Hematopoietic multipotent progenitor cell treated with erythropoietin and hydrocortisone succinate and interleukin-3 and kit ligand, for 15 days (in vitro differentiated cells): ENCODE results near the gene EIF2S3.
A peak's percentile ranks its signal among the peaks of the same experiment; 100 is the strongest.
"Not testable (repeated sequence)": the region's sequence is repeated elsewhere in the genome, so short reads cannot be mapped to it uniquely, and the experiment has no call there.

Source experiments
- DNase-seq: peaks from one replicate; pipeline ENCODE4 v3.0.0-alpha.2; 2015; ENCODE audit warnings: low spot score

Gene EIF2S3

GRCh38 chrX:24054182-24055042, at the start of gene EIF2S3:
TSS of gene EIF2S3 (plus strand) at chrX:24054956. CDS start at chrX:24054969, 13 bp downstream.
- DNase-seq: peak; percentile 88

- DNase-seq: no peak
These were observed 49.7 kb upstream of the EIF2S3 start for GRCh38 chrX:24005028-24005427.

GRCh38 chrX:24005867-24006266, 48.9 kb upstream of the EIF2S3 start:
- no peak for DNase-seq

GRCh38 chrX:24012266-24012665, 42.5 kb upstream of the EIF2S3 start:
- no peak for DNase-seq

GRCh38 chrX:24014388-24015018, 40.3 kb upstream of the EIF2S3 start:
- DNase-seq: no peak

- DNase-seq: no peak
These were observed 37.1 kb upstream of the EIF2S3 start for GRCh38 chrX:24017674-24018073.

- no peak for DNase-seq
These were observed 35.9 kb upstream of the EIF2S3 start for GRCh38 chrX:24018809-24019208.

- DNase-seq: no peak
These were observed 35.3 kb upstream of the EIF2S3 start for GRCh38 chrX:24019448-24019847.

- no peak for DNase-seq
These were observed 34.4 kb upstream of the EIF2S3 start for GRCh38 chrX:24020306-24020876.

- DNase-seq: no peak
These were observed 31.2 kb upstream of the EIF2S3 start for GRCh38 chrX:24023544-24023943.

- DNase-seq: peak; percentile 41
These were observed 30.6 kb upstream of the EIF2S3 start for GRCh38 chrX:24023972-24024669.

- DNase-seq: peak; percentile 82
These were observed 29.7 kb upstream of the EIF2S3 start for GRCh38 chrX:24024819-24025740.

GRCh38 chrX:24025741-24026403, 28.9 kb upstream of the EIF2S3 start:
- DNase-seq: peak; percentile 25

GRCh38 chrX:24026432-24026831, 28.3 kb upstream of the EIF2S3 start:
- no peak for DNase-seq

GRCh38 chrX:24027086-24027485, 27.7 kb upstream of the EIF2S3 start, which contains the start of gene KLHL15:
TSS of gene KLHL15 (minus strand) at chrX:24027186. CDS start at chrX:24006693, 20,493 bp downstream.
- DNase-seq: no peak

- no peak for DNase-seq
These were observed 26.8 kb upstream of the EIF2S3 start for GRCh38 chrX:24027985-24028384.

GRCh38 chrX:24030597-24030996, 24.2 kb upstream of the EIF2S3 start:
- DNase-seq: no peak

GRCh38 chrX:24034485-24034884, 20.3 kb upstream of the EIF2S3 start:
- DNase-seq: no peak

GRCh38 chrX:24037729-24038128, 17.0 kb upstream of the EIF2S3 start:
- no peak for DNase-seq

GRCh38 chrX:24046060-24046459, 8.7 kb upstream of the EIF2S3 start:
- not testable (repeated sequence) for DNase-seq

- not testable (repeated sequence) for DNase-seq
These were observed 5.1 kb upstream of the EIF2S3 start for GRCh38 chrX:24049643-24050042.
